Measurements from ENCODE around the gene PARD6A.

The PARD6A gene

GRCh38 chr16:67653128-67653788 lies 7.5 kb upstream of the PARD6A start:
- no peak for DNase-seq (ENCODE audit: low read depth)
- TF ChIP-seq, protein P1, sequence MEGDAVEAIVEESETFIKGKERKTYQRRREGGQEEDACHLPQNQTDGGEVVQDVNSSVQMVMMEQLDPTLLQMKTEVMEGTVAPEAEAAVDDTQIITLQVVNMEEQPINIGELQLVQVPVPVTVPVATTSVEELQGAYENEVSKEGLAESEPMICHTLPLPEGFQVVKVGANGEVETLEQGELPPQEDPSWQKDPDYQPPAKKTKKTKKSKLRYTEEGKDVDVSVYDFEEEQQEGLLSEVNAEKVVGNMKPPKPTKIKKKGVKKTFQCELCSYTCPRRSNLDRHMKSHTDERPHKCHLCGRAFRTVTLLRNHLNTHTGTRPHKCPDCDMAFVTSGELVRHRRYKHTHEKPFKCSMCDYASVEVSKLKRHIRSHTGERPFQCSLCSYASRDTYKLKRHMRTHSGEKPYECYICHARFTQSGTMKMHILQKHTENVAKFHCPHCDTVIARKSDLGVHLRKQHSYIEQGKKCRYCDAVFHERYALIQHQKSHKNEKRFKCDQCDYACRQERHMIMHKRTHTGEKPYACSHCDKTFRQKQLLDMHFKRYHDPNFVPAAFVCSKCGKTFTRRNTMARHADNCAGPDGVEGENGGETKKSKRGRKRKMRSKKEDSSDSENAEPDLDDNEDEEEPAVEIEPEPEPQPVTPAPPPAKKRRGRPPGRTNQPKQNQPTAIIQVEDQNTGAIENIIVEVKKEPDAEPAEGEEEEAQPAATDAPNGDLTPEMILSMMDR (IDR thresholded peaks at IDR 0.05; ENCODE audit: insufficient read depth, low read depth, low read length, missing control alignments): no peak
- no peak overlapping the region for H3K4me3 ChIP-seq (ENCODE audit: low read depth, low read length)

- DNase-seq (ENCODE audit: low read depth): no peak
- H3K4me3 ChIP-seq (ENCODE audit: low read depth, low read length): no peak overlapping the region
- TF ChIP-seq, protein P1 (IDR thresholded peaks at IDR 0.05; ENCODE audit: insufficient read depth, low read depth, low read length, missing control alignments): no peak
Measured at GRCh38 chr16:67653789-67654402, 6.9 kb upstream of the PARD6A start.

- TF ChIP-seq, protein P1 (IDR thresholded peaks at IDR 0.05; ENCODE audit: insufficient read depth, low read depth, low read length, missing control alignments): no peak
- no peak for DNase-seq (ENCODE audit: low read depth)
- H3K4me3 ChIP-seq (ENCODE audit: low read depth, low read length): no peak overlapping the region
Measured at GRCh38 chr16:67654403-67654911, 6.3 kb upstream of the PARD6A start.

DNA sequence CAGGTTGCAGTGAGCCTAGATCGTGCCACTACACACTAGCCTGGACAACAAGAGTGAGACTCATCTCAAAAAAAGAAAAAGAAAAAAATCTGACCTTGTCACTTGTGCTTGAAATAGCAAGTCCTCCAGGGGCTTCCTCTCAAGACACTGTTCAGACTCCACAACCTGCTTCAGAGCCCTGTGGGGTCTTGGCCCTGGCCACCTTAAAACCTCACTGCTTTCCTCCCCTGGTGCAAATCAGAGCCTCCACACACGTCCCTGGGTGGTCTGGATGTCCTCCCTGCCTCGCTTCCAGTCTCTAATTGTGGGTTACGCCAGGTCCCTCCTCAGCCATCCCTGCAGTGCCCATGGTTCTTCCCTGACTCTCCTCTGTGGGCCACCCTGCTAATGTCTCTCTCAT lies 5.4 kb upstream of the PARD6A start:
- TF ChIP-seq, protein P1 (IDR thresholded peaks at IDR 0.05; ENCODE audit: insufficient read depth, low read depth, low read length, missing control alignments): no peak
- DNase-seq (ENCODE audit: low read depth): no peak
- H3K4me3 ChIP-seq (ENCODE audit: low read depth, low read length): no peak overlapping the region

GRCh38 chr16:67656344-67657016 lies 4.3 kb upstream of the PARD6A start:
- H3K4me3 ChIP-seq (ENCODE audit: low read depth, low read length): no peak overlapping the region
- TF ChIP-seq, protein P1 (IDR thresholded peaks at IDR 0.05; ENCODE audit: insufficient read depth, low read depth, low read length, missing control alignments): no peak
- DNase-seq (ENCODE audit: low read depth): no peak

DNA sequence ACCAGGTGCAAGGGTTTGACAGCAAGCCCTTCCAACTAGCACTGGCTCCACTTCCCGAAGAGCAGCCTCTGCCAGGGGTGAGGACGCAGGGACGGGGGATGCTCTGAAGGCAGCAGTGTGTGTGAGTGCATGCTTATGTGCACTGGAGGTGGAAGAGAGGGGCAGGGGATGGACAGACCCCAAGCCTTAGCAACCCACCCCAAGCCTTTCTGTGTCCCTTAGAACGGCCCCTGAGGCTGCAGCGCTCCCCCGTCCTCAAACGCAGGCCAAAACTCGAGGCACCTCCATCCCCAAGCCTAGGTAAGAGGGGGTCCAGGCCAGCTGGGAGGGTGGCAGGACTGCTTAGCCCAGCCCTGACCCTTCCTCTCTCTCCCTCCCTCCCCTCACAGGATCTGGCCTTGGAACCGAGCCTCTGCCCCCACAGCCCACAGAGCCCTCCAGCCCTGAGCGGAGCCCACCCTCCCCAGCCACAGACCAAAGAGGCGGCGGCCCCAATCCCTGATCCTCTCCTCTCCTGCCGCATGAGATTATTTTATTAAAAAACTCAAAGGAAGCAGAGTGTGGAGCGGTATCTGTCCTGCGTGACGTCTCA lies 3.6 kb upstream of the PARD6A start:
- DNase-seq (ENCODE audit: low read depth): no peak
- H3K4me3 ChIP-seq (ENCODE audit: low read depth, low read length): no peak overlapping the region

More for the DNA sequence above, 3.6 kb upstream of the PARD6A start:
- TF ChIP-seq, protein P1 (IDR thresholded peaks at IDR 0.05; ENCODE audit: insufficient read depth, low read depth, low read length, missing control alignments): no peak

Data from GM12865 (cell line).